ENCODE measurements around the gene KTN1.

KTN1 gene

GRCh38 chr14:55722054-55722453 lies 142.0 kb downstream of the KTN1 start:
- no peak for DNase-seq

GRCh38 chr14:55724736-55725135 lies 144.7 kb downstream of the KTN1 start:
- DNase-seq, result no peak

- no peak for DNase-seq
Measured at GRCh38 chr14:55730592-55731310, 150.7 kb downstream of the KTN1 start.

DNA sequence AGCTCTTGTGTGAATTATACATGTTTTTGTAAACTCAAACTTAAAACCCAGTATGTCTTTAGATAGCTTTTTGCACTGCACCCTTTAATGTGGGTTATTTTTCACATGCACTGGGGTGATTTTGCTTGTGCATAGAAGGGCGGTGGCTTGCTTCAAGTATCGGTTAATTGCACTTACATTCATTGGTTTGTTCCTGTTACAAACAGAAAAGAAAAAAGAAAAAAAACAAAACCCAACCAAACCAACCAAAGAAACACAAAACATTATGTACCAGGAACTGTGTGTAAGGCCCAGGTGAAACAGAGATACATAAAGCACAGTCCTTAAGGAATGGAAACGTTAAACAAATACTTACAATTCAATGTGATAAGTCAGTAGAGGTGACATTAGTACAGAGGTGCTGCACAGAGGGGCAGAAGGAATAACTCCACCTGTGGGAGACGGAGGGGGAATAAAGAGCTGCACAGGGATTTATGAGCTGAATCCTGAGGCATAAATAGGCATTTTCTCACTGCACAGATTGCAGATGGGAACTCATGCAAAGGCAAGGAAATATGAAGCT lies 151.4 kb downstream of the KTN1 start:
- DNase-seq, result no peak

DNA sequence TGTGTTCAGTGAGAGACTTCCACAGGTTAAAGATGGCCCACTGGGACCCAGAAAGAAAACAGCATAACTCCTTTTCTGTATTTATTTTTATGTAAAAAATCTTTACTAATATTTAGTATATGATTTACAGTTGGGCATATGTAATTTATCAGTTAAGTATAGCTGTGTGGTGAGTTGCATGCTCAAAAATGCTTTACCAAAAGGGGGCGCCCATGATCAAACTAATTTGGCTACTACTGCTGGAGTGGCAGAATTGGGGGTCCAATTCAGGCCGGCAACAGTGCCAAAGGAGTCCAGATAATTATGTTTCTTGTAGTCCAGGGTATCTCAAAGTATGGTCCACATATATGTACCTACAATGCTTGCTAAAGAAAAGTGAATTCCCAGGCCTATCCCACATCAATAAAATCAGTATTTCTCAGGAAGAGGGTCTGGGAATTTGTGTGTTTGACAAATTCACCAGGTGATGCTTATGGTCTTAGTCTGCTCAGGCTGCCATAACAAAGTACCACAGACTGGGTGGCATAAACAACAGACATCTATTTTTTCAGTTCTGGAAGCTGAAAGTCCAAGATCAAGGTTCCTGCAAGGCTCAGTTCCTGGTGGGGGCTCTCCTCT lies 152.0 kb downstream of the KTN1 start:
- peak; percentile 29 for DNase-seq

DNA sequence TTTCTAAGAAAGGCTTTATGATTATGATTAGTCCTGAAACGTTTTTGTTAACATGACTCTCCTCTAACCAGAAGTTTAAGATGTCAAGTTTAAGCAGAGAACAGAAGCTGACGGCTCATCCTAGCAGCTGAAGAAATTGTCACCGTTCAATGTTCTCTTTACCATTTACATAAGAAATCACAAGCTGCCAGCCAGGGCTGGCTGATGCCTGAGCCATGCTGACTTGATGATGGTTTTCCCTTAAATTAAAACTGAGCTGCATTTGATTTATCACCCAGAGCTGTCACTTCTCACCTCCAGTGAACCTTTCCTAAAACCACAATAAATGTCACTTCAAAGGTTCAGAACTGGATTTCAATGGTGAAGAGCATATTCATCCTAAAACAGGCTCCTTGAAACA lies 153.6 kb downstream of the KTN1 start:
- DNase-seq, result no peak

Data from NCI-H345 (cell line).